ENCODE measurements around the gene TNFRSF18. TPM values are rescaled to one million over a fixed set of nuclear protein-coding genes. Genes with fewer than 3 reads are reported as not detected.
"Not testable (repeated sequence)": the region's sequence is repeated elsewhere in the genome, so short reads cannot be mapped to it uniquely, and the experiment has no call there.

TNFRSF18 gene
- total RNA-seq, 1 donor from 2014 or later = not detected

DNA sequence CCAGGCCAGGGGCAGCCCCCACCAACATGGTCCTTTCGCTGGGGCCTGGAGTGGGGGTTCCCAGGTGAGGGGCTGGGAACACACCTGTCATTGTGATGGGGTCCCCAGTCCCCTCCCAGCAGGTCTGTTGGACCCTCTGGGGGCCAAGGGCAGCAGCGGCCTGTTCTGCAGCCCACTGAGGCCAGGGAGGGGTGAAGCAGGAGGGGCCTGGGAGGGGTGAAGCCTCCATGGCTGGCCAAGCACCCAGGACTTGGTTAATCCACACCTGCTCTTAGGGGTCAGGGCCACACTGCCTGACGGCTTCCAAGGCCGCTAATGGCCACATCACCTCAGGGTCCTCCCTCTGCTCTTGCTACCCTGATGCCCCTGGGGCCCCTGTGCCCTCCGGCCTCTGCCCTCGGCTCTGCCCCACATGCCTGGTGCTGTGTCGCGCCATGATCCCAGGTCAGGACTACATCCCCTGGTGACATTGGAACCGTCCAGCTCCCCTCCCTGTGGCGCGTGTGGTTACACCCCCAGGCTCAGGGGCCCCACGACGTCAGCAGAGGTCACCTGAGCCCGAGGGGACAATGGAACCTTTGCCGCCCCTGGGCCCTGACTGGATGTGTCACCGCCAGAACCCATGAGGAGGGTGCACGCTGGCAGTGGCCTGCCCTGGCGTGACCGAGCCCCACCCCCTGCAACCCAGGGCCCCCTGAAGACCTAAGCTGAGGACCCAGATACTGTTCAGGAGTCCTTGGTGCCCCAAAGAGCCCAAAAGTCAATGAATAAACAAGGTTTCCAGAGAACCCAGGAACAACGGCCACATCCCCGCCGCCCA lies 7.0 kb downstream of the TNFRSF18 start:
- DNase-seq (ENCODE audit: low spot score in 2 of 2) (no peak), FAIRE-seq (no peak)

DNA sequence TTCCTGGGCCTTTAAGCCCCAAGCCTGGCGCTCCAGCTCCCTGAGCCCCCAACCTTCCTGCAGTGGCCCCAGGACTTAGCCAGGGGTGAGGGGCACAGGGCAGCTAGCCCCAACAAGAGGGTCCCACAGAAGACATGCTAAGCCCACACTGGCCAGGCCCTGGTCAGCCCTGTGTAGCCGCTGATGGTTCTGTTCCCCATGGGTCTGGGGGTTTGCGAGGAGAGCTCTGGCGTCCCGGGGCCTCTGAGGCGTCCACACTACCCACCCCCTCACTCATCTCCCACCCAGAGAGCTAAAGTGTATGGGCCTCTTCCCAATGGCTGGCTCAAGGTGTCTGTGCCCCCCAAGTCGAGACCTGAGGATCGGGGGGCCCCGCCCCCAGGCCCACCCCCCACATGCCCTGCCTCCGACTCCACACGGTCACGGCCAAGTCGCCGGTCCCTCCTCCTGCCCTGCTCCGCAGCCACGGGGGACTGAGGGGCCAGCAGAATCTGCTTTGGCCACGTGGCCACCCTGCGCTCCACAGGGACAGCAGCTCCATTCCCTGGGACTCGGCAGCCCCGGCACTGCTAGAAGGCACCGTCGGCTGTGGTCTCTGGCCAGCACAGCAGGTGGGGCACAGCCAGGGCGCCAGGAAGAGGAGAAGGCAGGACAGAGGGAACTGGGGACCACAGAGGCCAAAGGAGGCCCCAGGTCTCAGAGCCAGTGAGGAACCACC lies 7.8 kb downstream of the TNFRSF18 start:
- no peak for DNase-seq (ENCODE audit: low spot score in 2 of 2)
- FAIRE-seq = no peak

DNA sequence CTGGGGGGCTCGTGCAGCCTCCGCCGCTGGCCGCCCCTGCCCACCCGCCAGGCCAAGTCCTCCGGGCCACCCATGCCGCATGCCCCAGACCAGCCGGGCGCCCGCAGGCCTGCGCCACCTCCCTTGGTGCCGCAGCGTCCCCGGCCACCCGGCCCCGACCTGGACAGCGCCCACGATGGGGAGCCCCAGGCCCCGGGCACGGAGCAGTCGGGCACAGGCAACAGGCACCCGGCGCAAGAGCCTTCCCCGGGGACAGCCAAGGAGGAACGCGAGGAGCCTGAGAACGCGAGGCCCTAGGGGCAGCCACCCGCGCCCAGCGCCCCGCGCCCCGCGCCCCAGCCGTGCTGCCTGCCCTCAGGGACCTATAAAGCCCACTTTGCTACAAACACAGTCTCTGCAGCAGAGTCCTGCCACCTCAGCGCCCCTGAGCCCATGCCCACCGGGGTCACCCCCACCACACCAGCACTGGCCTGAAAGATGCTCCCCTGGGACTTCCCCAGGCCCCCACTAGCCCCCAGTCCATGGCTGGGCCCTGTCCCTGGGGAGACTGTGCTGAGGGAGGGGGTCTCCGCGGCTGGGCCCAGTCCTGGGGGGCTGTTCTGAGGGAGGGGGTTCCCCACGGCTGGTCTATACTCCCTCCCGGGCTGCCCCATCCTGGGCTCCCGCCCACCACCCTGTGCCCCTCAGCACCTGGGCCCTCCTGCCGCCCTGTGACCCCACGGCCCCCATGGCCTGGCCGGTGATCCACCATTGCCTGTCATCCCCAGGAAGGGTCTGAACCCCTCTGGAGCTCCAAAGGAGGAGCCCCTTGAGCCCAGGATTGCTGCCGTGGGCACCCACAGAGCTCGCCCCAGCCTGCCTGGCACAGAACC lies 8.6 kb downstream of the TNFRSF18 start:
- FAIRE-seq = no peak
- no peak for DNase-seq (ENCODE audit: low spot score in 2 of 2)

DNA sequence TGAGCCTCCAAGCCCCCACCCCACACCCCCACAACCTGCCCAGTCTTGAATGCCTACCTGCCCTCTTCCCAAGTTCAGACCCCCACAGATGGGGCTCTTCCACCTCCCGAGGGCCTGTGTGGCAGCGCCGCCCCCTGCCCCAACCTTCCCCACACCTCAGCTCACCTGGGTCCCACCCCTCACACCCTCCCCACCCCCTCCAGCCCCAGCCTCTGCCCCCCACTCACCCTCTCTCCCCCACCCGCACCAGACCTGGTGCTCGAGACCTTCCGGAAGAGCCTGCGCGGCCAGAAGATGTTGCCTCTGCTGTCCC lies 9.2 kb downstream of the TNFRSF18 start:
- no peak for FAIRE-seq
- DNase-seq (ENCODE audit: low spot score in 2 of 2) = no peak

DNA sequence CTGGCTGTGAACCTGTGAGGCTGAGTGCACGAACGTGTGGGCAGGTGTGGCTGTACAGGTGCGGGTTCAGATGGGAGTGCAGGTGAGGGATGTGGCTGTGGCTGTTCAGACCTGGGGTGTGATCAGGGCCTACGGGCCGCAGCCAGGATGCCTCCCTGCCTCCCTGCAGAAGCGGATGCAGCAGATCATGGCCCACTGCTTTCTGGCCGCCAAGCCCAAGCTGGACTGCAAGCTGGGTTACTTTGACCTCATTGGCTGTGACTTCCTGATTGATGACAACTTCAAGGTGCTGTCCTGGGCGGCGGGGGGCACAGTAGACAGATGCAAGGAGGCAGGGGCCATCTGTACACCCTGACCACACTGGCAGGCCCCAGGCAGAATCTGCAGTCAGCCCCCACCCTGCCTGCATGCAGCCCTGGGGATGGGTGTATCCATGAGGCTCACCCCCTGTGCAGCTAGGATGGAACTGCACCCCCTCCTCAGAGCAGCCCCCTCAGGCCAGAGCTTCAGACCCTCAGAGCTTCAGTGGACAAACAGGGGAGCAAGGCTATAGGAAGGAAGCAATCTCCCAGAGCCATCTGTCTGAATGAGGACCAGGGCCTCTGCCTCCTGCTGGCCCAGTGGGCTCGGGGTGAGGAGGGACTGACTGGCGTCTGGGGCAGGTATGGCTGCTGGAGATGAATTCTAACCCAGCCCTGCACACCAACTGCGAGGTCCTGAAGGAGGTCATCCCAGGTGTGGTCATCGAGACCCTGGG lies 9.8 kb downstream of the TNFRSF18 start:
- no peak for DNase-seq (ENCODE audit: low spot score in 2 of 2)
- FAIRE-seq = no peak

DNA sequence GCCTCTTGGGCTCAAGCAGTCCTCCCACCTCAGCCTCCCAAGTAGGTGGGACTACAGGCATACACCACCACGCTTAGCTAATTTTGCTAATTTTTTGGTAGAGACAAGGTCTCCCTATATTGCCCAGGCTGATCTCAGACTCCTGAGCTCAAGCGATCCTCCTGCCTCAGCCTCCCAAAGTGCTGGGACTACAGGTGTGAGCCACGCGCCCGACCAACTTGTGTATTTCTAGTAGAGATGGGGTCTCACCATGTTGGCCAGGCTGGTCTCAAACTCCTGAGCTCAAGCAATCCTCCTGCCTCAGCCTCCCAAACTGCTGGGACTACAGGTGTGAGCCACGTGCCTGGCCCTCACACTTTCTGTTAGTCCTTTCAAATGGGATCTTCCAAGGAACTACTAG lies 10.7 kb downstream of the TNFRSF18 start:
- FAIRE-seq; DNase-seq (ENCODE audit: low spot score in 2 of 2): not testable (repeated sequence)

DNA sequence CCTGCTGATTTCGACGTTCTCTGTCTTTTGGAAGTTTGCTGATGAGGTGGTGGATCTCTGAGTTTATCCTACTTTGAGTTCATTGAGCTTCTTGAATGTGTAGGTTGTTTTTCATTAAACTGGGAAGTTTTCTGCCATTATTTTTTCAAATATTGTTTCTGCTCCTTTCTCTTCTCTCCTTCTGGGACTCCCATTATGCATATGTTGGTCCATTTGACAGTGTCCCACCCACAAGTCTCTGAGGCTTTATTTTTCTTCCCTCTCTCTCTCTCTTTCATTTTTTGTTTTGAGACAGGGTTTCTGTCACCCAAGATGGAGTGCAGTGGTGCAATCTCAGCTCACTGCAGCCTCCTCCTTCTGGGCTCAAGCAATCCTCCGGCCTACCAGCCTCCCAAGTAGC lies 11.7 kb downstream of the TNFRSF18 start:
- DNase-seq (ENCODE audit: low spot score in 2 of 2) = no peak
- no peak for FAIRE-seq

DNA sequence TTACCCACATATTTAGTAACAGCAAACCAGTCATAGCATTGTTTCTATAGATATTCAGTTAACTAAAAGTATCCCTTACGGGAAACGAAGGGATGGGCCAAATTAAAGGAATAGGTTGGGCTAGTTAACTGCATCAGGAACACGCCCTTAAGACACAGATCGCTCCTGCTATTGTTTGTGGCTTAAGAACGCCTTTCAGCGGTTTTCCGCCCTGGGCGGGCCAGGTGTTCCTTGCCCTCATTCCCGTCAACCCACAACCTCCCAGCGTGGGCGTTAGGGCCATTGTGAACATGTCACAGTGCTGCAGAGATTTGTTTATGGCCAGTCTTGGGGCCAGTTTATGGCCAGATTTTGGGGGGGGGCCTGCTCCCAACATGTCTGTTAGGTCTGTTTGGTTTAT lies 14.7 kb downstream of the TNFRSF18 start:
- FAIRE-seq (no peak), DNase-seq (ENCODE audit: low spot score in 2 of 2) (no peak)

DNA sequence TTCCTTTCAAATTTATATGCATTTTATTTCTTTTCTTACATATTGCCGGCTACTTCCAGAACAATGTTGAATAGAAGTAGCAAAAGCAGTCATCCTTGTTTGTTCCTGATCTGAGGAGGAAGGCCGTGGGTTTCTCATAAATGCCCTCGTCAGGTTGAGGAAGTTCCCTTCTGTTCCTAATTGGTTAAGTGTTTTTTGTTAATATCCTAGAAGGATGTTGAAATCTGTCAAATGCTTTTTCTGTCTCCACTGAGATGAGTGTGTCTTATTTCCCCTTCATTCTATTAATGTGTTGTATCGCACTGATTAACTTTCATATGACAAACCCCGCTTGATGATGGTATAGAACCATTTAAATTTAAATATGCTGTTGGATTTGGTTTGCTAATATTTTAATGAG lies 17.3 kb downstream of the TNFRSF18 start:
- DNase-seq (ENCODE audit: low spot score in 2 of 2) (no peak), FAIRE-seq (no peak)

DNA sequence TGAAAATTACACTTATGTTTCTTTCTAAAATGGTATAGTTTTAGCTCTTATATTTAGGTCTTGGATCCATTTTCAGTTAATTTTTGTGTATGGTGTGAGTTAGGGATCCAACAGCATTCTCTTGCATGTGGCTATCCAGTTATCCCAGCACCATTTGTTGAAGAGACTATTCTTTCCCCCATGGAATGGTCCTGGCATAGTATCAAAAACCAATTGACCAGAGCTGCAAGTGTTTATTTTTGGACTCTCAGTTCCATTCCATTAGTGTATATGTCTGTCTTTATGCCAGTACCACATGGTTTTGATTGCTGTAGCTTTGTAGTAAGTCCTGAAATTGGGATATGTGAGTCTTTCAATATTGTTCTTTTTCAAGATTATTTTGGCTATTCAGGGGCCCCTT lies 18.5 kb downstream of the TNFRSF18 start:
- no peak for FAIRE-seq

DNA sequence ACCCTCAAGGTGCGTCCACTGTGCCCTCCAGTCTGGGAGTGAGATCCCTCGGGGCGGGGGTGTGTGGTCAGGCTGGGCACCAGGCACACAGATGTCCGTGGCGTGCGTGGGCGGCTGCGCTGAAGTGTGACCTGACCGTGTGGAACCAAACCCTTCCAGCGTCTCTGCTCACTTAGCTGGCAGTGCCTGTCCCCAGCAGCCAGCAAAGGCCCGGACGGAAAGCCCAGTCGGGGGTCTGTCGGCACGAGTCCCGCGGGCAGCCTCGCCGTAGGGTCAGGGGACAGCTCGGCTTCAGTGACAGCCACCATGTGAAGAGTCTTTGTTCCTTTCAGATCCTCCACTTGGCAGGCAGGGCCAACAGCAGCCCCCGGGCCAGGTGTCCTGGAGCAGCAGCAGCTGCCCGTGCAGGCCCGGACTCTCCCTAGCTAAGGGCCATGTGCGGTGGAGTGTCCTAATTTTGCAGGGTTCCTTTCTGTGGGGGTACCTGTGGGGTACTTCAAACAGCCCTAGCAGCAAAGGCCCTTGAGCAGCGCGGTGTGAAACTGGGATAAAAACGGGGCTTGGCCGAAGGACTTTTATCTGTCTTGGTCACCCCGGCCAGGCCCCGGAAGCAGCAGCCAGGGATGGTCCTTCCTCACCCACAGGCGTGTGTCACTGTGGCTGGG lies 21.2 kb downstream of the TNFRSF18 start:
- FAIRE-seq = no peak
- DNase-seq (ENCODE audit: low spot score in 2 of 2) = no peak

More for the DNA sequence above, 18.5 kb downstream of the TNFRSF18 start:
- DNase-seq (ENCODE audit: low spot score in 2 of 2) = no peak

DNA sequence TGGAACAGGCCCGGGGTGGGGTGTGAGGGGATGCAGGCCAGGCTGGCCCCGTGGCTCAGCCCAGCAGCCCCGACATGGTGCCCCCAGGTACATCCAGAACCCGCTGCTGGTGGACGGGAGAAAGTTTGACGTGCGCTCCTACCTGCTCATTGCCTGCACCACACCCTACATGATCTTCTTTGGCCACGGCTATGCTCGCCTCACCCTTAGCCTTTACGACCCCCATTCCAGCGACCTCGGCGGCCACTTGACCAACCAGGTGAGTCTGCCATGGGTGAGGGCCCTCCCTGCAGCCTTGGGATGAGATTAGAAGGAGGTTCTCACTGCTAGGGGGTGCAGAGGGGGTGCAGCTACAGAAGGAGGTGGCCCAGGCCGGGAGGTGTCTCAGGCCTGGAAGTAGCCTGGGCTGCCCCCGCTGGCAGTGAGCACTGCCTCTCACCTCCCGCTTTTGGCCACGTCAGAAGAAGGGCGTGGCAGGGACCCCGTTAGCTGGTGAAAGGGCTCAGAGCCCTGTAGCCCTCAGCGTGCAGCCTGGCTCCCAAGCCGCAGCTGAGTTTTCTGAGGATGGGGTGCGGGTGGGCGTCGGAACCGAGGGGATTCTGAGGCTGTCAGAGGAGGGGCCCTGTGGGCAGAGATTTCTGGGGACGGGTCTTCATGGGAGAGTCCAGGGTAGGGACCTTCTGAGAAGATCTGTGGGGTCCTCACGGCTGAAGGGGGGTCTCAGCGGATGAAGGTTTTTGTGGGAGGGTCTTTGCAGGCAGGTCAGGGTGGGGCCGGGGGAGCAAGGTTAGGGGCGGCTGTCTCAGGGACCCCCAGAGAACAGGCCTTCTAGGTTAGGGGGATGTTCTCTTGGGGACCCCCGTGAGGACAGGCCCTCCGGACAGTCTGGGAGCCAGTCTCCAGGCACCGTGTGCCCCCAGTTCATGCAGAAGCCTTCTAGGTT lies 22.3 kb downstream of the TNFRSF18 start:
- no peak for DNase-seq (ENCODE audit: low spot score in 2 of 2)
- no peak for FAIRE-seq

DNA sequence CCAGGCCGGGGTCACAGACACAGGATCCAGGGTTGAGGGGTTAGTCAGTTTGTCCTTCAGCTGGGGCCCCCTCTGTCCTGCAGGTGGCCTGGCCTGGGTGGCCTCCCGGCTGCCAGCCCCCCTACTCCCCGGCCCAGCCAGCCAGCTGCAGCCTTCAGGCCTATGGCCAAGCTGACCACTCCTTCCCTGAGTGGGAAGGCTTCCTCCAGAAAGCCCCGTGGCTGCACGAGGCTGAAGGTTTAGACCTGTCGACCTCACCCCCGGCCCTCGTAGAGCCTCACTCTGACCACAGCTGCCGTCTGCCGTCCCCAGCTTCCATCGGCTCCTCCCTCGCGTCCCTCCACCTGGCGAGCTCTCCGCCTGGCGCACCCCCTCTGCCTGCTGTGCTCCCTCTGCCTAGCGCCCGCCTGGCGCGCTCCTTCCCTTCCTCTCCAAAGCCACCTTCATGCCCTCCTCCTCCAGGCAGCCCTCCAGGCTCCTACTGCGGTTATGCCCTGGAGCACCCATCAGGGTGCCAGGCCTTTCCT lies 23.1 kb downstream of the TNFRSF18 start:
- DNase-seq (ENCODE audit: low spot score in 2 of 2) (no peak), FAIRE-seq (no peak)

DNA sequence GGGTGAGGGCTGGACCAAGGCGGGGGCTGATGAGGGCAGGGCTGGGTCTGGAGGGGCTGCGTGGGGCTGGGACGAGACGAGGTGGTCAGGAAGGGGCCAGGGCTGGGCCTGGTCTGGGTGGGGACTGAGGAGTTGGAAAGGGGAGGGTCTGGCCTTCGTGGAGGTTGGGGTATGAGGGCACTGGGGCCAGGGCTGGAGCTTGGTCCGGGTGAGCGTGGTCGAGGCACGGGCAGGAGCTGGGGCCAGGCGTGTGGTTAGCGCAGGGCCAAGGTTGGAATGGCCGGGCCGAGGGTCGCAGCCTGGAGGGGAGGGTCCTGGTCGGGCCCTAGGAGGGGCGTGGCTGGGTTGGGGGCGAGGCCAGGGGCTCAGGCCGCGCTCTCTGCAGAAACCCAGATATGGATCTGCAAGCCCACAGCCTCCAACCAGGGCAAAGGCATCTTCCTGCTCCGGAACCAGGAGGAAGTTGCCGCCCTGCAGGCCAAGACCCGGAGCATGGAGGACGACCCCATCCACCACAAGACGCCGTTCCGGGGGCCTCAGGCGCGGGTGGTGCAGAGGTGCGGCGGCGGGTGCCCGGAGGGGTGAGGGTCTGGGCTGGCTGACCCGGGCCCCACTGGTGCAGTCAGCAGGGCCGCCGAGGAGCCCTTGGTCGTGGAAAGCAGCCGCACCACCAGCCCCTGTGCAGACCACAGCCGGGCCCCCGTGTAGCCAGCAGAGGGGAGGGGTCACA lies 23.7 kb downstream of the TNFRSF18 start:
- FAIRE-seq = no peak
- no peak for DNase-seq (ENCODE audit: low spot score in 2 of 2)

DNA sequence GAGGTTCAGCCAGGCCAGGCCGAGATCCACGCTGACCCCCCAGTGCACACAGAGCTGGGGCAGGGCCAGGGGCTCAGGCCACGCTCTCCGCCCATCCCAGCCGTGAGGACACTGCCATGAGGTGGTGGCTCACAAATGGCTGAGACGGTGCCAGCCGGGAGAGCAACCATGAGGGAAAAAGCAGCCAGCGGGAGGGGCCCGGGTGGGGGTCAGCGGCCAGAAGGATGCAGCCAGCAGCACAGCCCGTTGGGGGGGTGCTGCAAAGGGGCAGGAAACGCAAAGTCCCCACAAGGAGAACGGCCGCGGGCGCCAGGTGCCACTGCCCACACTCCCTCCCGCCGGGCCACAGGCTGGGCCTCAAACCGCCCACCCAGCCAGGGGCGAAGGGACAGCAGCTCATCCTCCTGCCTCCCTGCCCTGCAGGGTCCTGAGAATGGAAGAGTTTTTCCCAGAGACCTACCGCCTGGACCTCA lies 24.4 kb downstream of the TNFRSF18 start:
- no peak for FAIRE-seq
- DNase-seq (ENCODE audit: low spot score in 2 of 2) = no peak

DNA sequence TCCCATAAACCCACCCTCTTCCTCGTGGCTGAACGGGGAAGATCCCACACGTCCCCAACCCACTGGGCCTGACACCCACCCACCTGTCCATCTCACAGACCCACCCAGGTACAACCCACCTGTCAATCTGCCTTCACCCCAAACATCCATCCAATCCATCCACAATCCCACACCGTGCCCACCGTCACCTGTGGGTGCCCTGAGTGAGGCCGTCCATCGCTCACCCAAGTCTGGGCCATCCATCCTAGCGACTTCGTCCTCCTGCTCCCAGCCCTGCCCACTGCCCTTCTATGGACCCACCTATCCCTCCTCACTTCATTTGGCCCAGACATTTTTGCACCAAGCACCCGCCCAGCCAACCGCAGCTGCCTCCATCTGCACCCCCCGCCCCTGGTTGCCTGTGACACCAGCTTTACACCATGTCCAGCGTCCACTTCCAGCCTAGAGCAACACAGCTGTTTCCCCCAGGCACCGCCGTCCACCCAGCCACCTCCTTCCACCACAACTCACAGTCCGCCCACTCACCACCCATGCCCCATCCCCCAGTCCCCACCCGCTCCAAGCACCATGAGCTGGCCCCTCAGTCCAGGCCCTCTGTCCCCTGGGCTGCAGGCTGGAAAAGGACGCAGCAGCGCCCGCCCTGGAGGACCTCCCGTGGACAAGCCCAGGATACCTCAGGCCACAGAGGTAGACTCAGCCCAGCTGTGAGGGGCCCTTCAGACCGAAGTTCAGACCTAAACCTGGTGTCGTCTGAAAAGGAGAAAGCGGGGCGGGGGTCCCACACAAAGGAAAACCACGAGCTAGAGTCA lies 25.1 kb downstream of the TNFRSF18 start:
- FAIRE-seq = no peak
- DNase-seq (ENCODE audit: low spot score in 2 of 2) = no peak
